Stimulated activated memory B cell treated with anti-CD40 and anti-IgM and Interleukin-4, amounts not matched to agents 10 μg/mL and 1 μg/mL and 100 μg/mL, for 72 hours (primary cell): ENCODE results near the gene SIX3.

ENCODE experiments used
- ATAC-seq: fragments of 150-1000 bp; cut with Tn5 transposase; 2 replicates; pipeline ENCODE4 v1.10.0; 2021
- H3K27ac Mint-ChIP-seq: one replicate; pipeline ENCODE4 v1.8.0; 2022; ENCODE audit warnings: mild to moderate bottlenecking, mixed read lengths
- H3K27me3 Mint-ChIP-seq: one replicate; pipeline ENCODE4 v1.8.0; 2022; ENCODE audit warnings: mixed read lengths
- H3K36me3 Mint-ChIP-seq: one replicate; pipeline ENCODE4 v1.8.0; 2022; ENCODE audit warnings: mixed read lengths
- H3K4me1 Mint-ChIP-seq: one replicate; pipeline ENCODE4 v1.8.0; 2022; ENCODE audit warnings: mixed read lengths
- H3K4me3 Mint-ChIP-seq: one replicate; pipeline ENCODE4 v1.8.0; 2022; ENCODE audit warnings: mild to moderate bottlenecking, moderate library complexity, mixed read lengths
- H3K9me3 Mint-ChIP-seq: one replicate; pipeline ENCODE4 v1.8.0; 2022; ENCODE audit warnings: mixed read lengths

SIX3 gene

GRCh38 chr2:44927985-44928482 lies 13.5 kb upstream of the SIX3 start:
- Mint-ChIP-seq H3K4me1 (peaks cover 15% of the 10 kb centered on the region), H3K27me3 (peaks cover 69% of the 10 kb centered on the region), H3K36me3 (no peaks in the 10 kb centered on the region), H3K4me3 (no peak overlapping the region), H3K9me3 (no peaks in the 10 kb centered on the region), H3K27ac (no peak overlapping the region)
- ATAC-seq: no peak

- Mint-ChIP-seq H3K4me3 (no peak overlapping the region), H3K27me3 (peaks cover 69% of the 10 kb centered on the region), H3K36me3 (no peaks in the 10 kb centered on the region), H3K27ac (no peak overlapping the region), H3K9me3 (no peaks in the 10 kb centered on the region), H3K4me1 (peaks cover 18% of the 10 kb centered on the region)
- ATAC-seq: no peak
These were observed 12.9 kb upstream of the SIX3 start for GRCh38 chr2:44928483-44929158.

- Mint-ChIP-seq H3K27ac (no peak overlapping the region), H3K4me1 (peaks cover 22% of the 10 kb centered on the region), H3K27me3 (peaks cover 69% of the 10 kb centered on the region), H3K4me3 (no peak overlapping the region), H3K36me3 (no peaks in the 10 kb centered on the region), H3K9me3 (no peaks in the 10 kb centered on the region)
- peak; percentile 31 for ATAC-seq
These were observed 12.3 kb upstream of the SIX3 start for GRCh38 chr2:44929159-44929734.

GRCh38 chr2:44929735-44930273 lies 11.7 kb upstream of the SIX3 start:
- H3K27me3 Mint-ChIP-seq: peaks cover 72% of the 10 kb centered on the region
- no peaks in the 10 kb centered on the region for H3K36me3 Mint-ChIP-seq
- no peak overlapping the region for H3K27ac Mint-ChIP-seq
- H3K4me3 Mint-ChIP-seq: no peak overlapping the region
- peaks cover 24% of the 10 kb centered on the region for H3K4me1 Mint-ChIP-seq
- ATAC-seq: no peak
- H3K9me3 Mint-ChIP-seq: no peaks in the 10 kb centered on the region

- ATAC-seq: no peak
- no peaks in the 10 kb centered on the region for H3K9me3 Mint-ChIP-seq
- H3K27ac Mint-ChIP-seq: no peak overlapping the region
- H3K36me3 Mint-ChIP-seq: no peaks in the 10 kb centered on the region
- H3K4me1 Mint-ChIP-seq: peaks cover 31% of the 10 kb centered on the region
- peaks cover 79% of the 10 kb centered on the region for H3K27me3 Mint-ChIP-seq
- H3K4me3 Mint-ChIP-seq: peak overlapping the region; percentile 13
These were observed 11.0 kb upstream of the SIX3 start for GRCh38 chr2:44930274-44931197.

GRCh38 chr2:44931198-44931780 lies 10.2 kb upstream of the SIX3 start:
- H3K36me3 Mint-ChIP-seq: no peaks in the 10 kb centered on the region
- no peak overlapping the region for H3K4me3 Mint-ChIP-seq
- H3K4me1 Mint-ChIP-seq: peaks cover 35% of the 10 kb centered on the region
- no peaks in the 10 kb centered on the region for H3K9me3 Mint-ChIP-seq
- no peak for ATAC-seq
- peaks cover 87% of the 10 kb centered on the region for H3K27me3 Mint-ChIP-seq
- no peak overlapping the region for H3K27ac Mint-ChIP-seq

GRCh38 chr2:44932079-44932478 lies 9.4 kb upstream of the SIX3 start:
- H3K9me3 Mint-ChIP-seq: no peaks in the 10 kb centered on the region
- peaks cover 42% of the 10 kb centered on the region for H3K4me1 Mint-ChIP-seq
- peaks cover 90% of the 10 kb centered on the region for H3K27me3 Mint-ChIP-seq
- no peak overlapping the region for H3K4me3 Mint-ChIP-seq
- H3K36me3 Mint-ChIP-seq: no peaks in the 10 kb centered on the region
- H3K27ac Mint-ChIP-seq: no peak overlapping the region
- ATAC-seq: no peak

- H3K9me3 Mint-ChIP-seq: no peaks in the 10 kb centered on the region
- no peaks in the 10 kb centered on the region for H3K36me3 Mint-ChIP-seq
- no peak for ATAC-seq
- H3K27ac Mint-ChIP-seq: no peak overlapping the region
- H3K4me3 Mint-ChIP-seq: peak overlapping the region; percentile 21
- H3K4me1 Mint-ChIP-seq: peaks cover 42% of the 10 kb centered on the region
- peaks cover 90% of the 10 kb centered on the region for H3K27me3 Mint-ChIP-seq
These were observed 8.7 kb upstream of the SIX3 start for GRCh38 chr2:44932564-44933392.

GRCh38 chr2:44933434-44933951 lies 8.0 kb upstream of the SIX3 start:
- no peak for ATAC-seq
- no peak overlapping the region for H3K4me3 Mint-ChIP-seq
- no peak overlapping the region for H3K27ac Mint-ChIP-seq
- peaks cover 90% of the 10 kb centered on the region for H3K27me3 Mint-ChIP-seq
- H3K36me3 Mint-ChIP-seq: no peaks in the 10 kb centered on the region
- peaks cover 46% of the 10 kb centered on the region for H3K4me1 Mint-ChIP-seq
- no peaks in the 10 kb centered on the region for H3K9me3 Mint-ChIP-seq

- Mint-ChIP-seq H3K27ac (no peak overlapping the region), H3K27me3 (peaks cover 91% of the 10 kb centered on the region), H3K4me3 (peak overlapping the region; percentile 39), H3K4me1 (peaks cover 48% of the 10 kb centered on the region), H3K9me3 (no peaks in the 10 kb centered on the region), H3K36me3 (no peaks in the 10 kb centered on the region)
- no peak for ATAC-seq
These were observed 7.2 kb upstream of the SIX3 start for GRCh38 chr2:44934038-44934982.

- Mint-ChIP-seq H3K27ac (no peak overlapping the region), H3K4me1 (peaks cover 44% of the 10 kb centered on the region), H3K9me3 (no peaks in the 10 kb centered on the region), H3K27me3 (peaks cover 94% of the 10 kb centered on the region), H3K4me3 (peak overlapping the region; percentile 39), H3K36me3 (no peaks in the 10 kb centered on the region)
- ATAC-seq: no peak
These were observed 6.3 kb upstream of the SIX3 start for GRCh38 chr2:44934983-44935728.

- Mint-ChIP-seq H3K9me3 (no peaks in the 10 kb centered on the region), H3K4me1 (peaks cover 42% of the 10 kb centered on the region), H3K27ac (no peak overlapping the region), H3K4me3 (peak overlapping the region; percentile 23), H3K27me3 (peaks cover 95% of the 10 kb centered on the region), H3K36me3 (no peaks in the 10 kb centered on the region)
- no peak for ATAC-seq
These were observed 5.8 kb upstream of the SIX3 start for GRCh38 chr2:44935729-44936098.

- peaks cover 44% of the 10 kb centered on the region for H3K4me1 Mint-ChIP-seq
These were observed 5.2 kb upstream of the SIX3 start for GRCh38 chr2:44936275-44936674.

More at GRCh38 chr2:44936275-44936674, 5.2 kb upstream of the SIX3 start:
- H3K4me3 Mint-ChIP-seq: no peak overlapping the region
- H3K27me3 Mint-ChIP-seq: peaks cover 95% of the 10 kb centered on the region
- H3K27ac Mint-ChIP-seq: no peak overlapping the region
- H3K36me3 Mint-ChIP-seq: no peaks in the 10 kb centered on the region
- H3K9me3 Mint-ChIP-seq: no peaks in the 10 kb centered on the region
- no peak for ATAC-seq
